Esophagus squamous epithelium (tissue), 5 donors: ENCODE results near the gene PRDX3. TPM values are rescaled to one million over a fixed set of nuclear protein-coding genes. Genes with fewer than 3 reads are reported as not detected.
"Not testable (repeated sequence)": the region's sequence is repeated elsewhere in the genome, so short reads cannot be mapped to it uniquely, and the experiment has no call there.

Experiments used
- DNase-seq: peaks from one replicate; lab custom pipeline; 2025; lab: John Stamatoyannopoulos, UW
- H3K27ac ChIP-seq, 4 donors: fragments of 200-600 bp; sonication (generic); one replicate each; pipeline ENCODE4 v1.5.1; 2016 to 2019; ENCODE audit warnings: mild to moderate bottlenecking in 1 of 4
- H3K27me3 ChIP-seq, 4 donors: fragments of 200-600 bp; sonication (generic); 1 replicate in 3 of 4; 2 replicates in 1 of 4; pipeline versions ENCODE4 v1.5.1 to v1.6.0; 2017 to 2021; ENCODE audit warnings: antibody characterized with exemption in 1 of 4
- H3K36me3 ChIP-seq, 3 donors: fragments of 200-600 bp; sonication (generic); one replicate each; pipeline ENCODE4 v1.5.1; 2016 to 2019
- H3K4me1 ChIP-seq, 3 donors: fragments of 200-600 bp; sonication (generic); one replicate each; pipeline ENCODE4 v1.5.1; 2017 to 2019
- H3K4me3 ChIP-seq, 4 donors: fragments of 200-600 bp; sonication (generic); 1 replicate in 3 of 4; 2 replicates in 1 of 4; pipeline ENCODE4 v1.5.1; 2016 to 2019; ENCODE audit warnings: mild to moderate bottlenecking in 2 of 4, moderate library complexity in 1 of 4
- H3K9me3 ChIP-seq, 3 donors: fragments of 200-600 bp; sonication (generic); one replicate each; pipeline ENCODE4 v1.5.1; 2016 to 2019
- CTCF ChIP-seq, 6 experiments: fragments of 450-650 bp in 4 of 6; fragments of 200-600 bp in 2 of 6; sonication (generic) in 2 of 6; IDR thresholded peaks; one replicate each; pipeline ENCODE4 v1.5.1; 2016 to 2019; ENCODE audit warnings: antibody characterized with exemption in 6 of 6, mild to moderate bottlenecking in 4 of 6, moderate library complexity in 4 of 6
- POLR2A ChIP-seq, 4 donors: fragments of 450-650 bp; IDR thresholded peaks; one replicate each; pipeline ENCODE4 v1.6.1; 2017; ENCODE audit warnings: antibody characterized with exemption in 4 of 4, mild to moderate bottlenecking in 4 of 4, moderate library complexity in 3 of 4
- WGBS, 2 donors: methylation state at CpG; one replicate each; pipeline ENCODE4 v1.1.5; 2018; 5-methylcytosine and 5-hydroxymethylcytosine counted together
- intact Hi-C: fragments of 100-400 bp; cut with DNase I; formaldehyde crosslinking; loops from one replicate; pipeline ENCODE4 v1.15.0; 2022
- total RNA-seq, 4 donors: library from RNA; depleted of rRNA; stranded (reverse); fragments of >200 nt; gene quantifications; one replicate each; pipeline ENCODE4 v1.1.0, GENCODE V29; 2016
- donor health status: DM: yes; HTN: yes; CAD: no.

Gene PRDX3
- total RNA-seq, 4 donors from 2014 or later = 42.9 to 183 (median 119) TPM

- WGBS, 2 donors = 47 to 63% methylated on average over 5 of the region's 5 CpGs
- peaks cover 0 to 31% (median 0%) of the 10 kb centered on the region in 3 donors for H3K4me1 ChIP-seq
- H3K36me3 ChIP-seq = no peaks in the 10 kb centered on the region
- no peak overlapping the region for H3K4me3 ChIP-seq
- intact Hi-C loops = no loop called here
- H3K27ac ChIP-seq = no peak overlapping the region
- no peak for DNase-seq
- H3K27me3 ChIP-seq = no peaks in the 10 kb centered on the region
- H3K9me3 ChIP-seq = no peaks in the 10 kb centered on the region
- no peak for TF ChIP-seq CTCF (IDR thresholded peaks at IDR 0.05)
- TF ChIP-seq POLR2A (IDR thresholded peaks at IDR 0.05) = no peak
These were observed 12.6 kb upstream of the PRDX3 start for GRCh38 chr10:119190954-119191785.

- DNase-seq = no peak
- no peaks in the 10 kb centered on the region for H3K36me3 ChIP-seq
- H3K4me3 ChIP-seq = no peak overlapping the region
- no peaks in the 10 kb centered on the region for H3K27me3 ChIP-seq
- no peaks in the 10 kb centered on the region for H3K9me3 ChIP-seq
- H3K4me1 ChIP-seq = peaks cover 0 to 31% (median 0%) of the 10 kb centered on the region in 3 donors
- peak overlapping the region in 1 of 4 donors; percentile 21 for H3K27ac ChIP-seq
- intact Hi-C loops = no loop called here
- TF ChIP-seq POLR2A (IDR thresholded peaks at IDR 0.05) = no peak
- TF ChIP-seq CTCF (IDR thresholded peaks at IDR 0.05) = no peak
- 40 to 63% methylated on average over 4 of the region's 4 CpGs for WGBS, 2 donors
These were observed 11.7 kb upstream of the PRDX3 start for GRCh38 chr10:119190353-119190752.

GRCh38 chr10:119189811-119190282 lies 11.2 kb upstream of the PRDX3 start:
- H3K36me3 ChIP-seq = no peaks in the 10 kb centered on the region
- H3K27me3 ChIP-seq = no peaks in the 10 kb centered on the region
- H3K4me3 ChIP-seq = no peak overlapping the region
- H3K4me1 ChIP-seq = peaks cover 0 to 31% (median 0%) of the 10 kb centered on the region in 3 donors
- WGBS, 2 donors = 54 to 55% methylated on average over 3 of the region's 3 CpGs
- intact Hi-C loops = no loop called here
- peak overlapping the region in 1 of 4 donors; percentile 21 for H3K27ac ChIP-seq
- no peak for DNase-seq
- TF ChIP-seq CTCF (IDR thresholded peaks at IDR 0.05) (no peak), POLR2A (IDR thresholded peaks at IDR 0.05) (no peak)
- no peaks in the 10 kb centered on the region for H3K9me3 ChIP-seq

- DNase-seq = no peak
- Histone ChIP-seq H3K27ac (no peak overlapping the region), H3K27me3 (no peaks in the 10 kb centered on the region), H3K9me3 (no peaks in the 10 kb centered on the region), H3K36me3 (no peaks in the 10 kb centered on the region), H3K4me1 (peaks cover 0 to 8% (median 0%) of the 10 kb centered on the region in 3 donors), H3K4me3 (no peak overlapping the region)
- intact Hi-C loops = no loop called here
- TF ChIP-seq POLR2A (IDR thresholded peaks at IDR 0.05) (no peak), CTCF (IDR thresholded peaks at IDR 0.05) (no peak)
- 59% methylated on average over 8 of the region's 9 CpGs for WGBS, 2 donors
These were observed 5.2 kb upstream of the PRDX3 start for GRCh38 chr10:119183664-119184412.

GRCh38 chr10:119180850-119181400 lies 2.3 kb upstream of the PRDX3 start:
- 94 to 96% methylated on average over 7 of the region's 7 CpGs for WGBS, 2 donors
- intact Hi-C loops = not testable (repeated sequence)

More at GRCh38 chr10:119180850-119181400, 2.3 kb upstream of the PRDX3 start:
- peaks cover 0 to 33% (median 15%) of the 10 kb centered on the region in 3 donors for H3K4me1 ChIP-seq
- not testable (repeated sequence) for H3K27me3 ChIP-seq, H3K27ac ChIP-seq, H3K9me3 ChIP-seq, DNase-seq, H3K4me3 ChIP-seq
- H3K36me3 ChIP-seq = peaks cover 0 to 10% (median 0%) of the 10 kb centered on the region in 3 donors
